Skin of body (tissue), 2 donors: ENCODE results near the gene TUBB8. TPM values are rescaled to one million over a fixed set of nuclear protein-coding genes. Genes with fewer than 3 reads are reported as not detected.
"Not testable (repeated sequence)": the region's sequence is repeated elsewhere in the genome, so short reads cannot be mapped to it uniquely, and the experiment has no call there.

Experiments
- DNase-seq: peaks from one replicate; lab custom pipeline; 2025; lab: John Stamatoyannopoulos, UW
- total RNA-seq: library from RNA; depleted of rRNA; stranded (reverse); fragments of >200 nt; gene quantifications from one replicate; pipeline ENCODE4 v1.2.3, GENCODE V29; 2014

The TUBB8 gene
- total RNA-seq, 1 donor from 2014 or later: not detected

DNA sequence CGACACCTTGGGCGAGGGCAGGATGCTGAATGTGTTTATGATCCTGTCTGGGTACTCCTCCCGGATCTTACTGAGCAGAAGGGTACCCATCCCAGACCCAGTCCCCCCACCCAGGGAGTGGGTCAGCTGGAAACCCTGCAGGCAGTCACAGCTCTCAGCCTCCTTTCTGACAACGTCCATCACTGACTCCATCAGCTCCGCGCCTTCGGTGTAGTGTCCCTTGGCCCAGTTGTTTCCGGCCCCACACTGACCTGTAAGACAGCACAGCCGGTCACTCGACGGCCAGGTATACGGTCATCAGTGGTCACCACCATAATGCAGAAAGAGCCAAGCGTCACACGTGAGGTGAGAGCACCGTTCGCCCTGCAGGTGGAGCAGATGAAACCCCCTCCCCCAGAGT is 1.2 kb downstream of the TUBB8 start:
- not testable (repeated sequence) for DNase-seq

DNA sequence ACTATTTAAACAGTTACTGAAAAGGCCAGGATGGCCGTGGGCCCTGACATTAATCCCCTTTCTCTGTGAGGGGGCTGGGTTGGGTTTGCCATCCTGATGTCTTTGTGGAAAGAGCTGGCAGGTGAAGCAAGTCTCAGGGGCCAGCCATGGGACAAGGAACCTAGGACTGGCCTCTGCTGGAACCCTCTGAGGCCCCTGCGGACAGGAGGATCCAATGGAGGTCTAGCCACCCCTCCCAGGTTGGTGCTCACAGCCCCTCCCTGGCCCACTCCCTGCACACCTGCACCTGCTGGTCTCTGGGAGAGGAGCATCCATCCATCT is 35.8 kb downstream of the TUBB8 start:
- not testable (repeated sequence) for DNase-seq

DNA sequence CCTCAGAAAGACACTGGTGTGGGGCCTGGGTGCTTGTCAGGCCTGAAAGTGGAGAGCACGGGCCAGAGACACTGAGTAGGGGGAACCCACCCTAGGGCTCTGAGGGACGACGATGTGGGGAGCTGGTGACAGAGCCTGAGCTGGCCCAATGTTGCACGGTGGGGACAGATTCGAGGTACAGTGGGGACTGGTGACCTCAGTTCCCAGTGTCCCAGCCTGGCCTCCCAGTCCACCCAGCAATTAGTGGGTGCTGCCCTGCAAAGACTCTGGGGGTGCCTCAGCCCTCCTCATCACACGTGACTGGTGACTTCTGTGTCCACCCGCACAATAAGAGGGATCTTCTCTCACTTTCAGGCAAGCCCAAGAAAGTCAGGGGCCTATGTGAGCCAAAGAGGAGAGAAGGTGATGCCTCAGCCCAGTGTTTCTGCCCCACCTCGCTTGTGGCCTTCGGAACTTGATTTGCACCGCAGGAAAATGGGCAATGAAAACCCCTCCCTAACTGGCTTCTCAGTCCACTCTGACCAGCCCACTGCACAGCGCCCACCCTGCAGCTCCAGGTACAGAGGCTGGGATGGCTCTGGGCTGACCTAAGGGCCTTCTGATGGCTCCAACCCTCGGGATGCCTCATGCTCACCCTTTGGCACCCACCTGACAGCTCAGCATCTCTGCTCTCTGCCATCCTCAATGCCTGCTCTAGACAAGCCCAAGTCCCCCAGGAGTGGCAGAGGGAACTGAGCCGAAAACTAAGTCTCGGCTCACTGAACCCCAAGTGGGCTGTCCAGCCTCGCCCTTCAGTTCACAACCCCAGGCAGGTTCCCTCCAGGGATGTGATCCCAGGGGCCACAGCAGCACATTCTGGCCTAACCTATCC is 36.4 kb downstream of the TUBB8 start:
- DNase-seq: not testable (repeated sequence)

DNA sequence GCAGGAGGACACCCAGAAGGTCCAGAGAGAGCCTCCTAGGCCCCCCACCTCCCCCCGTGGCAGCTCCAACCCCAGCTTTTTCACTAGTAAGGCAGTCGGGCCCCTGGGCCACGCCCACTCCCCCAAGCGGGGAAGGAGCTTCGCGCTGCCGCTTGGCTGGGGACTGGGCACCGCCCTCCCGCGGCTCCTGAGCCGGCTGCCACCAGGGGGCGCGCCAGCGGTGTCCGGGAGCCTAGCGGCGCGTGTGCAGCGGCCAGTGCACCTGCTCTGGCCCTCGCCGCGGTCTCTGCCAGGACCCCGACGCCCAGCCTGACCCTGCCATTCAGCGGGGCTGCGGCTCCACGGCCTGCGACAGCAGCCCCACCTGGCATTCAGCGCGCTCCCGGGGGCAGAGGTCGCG is 37.8 kb downstream of the TUBB8 start:
- not testable (repeated sequence) for DNase-seq

DNA sequence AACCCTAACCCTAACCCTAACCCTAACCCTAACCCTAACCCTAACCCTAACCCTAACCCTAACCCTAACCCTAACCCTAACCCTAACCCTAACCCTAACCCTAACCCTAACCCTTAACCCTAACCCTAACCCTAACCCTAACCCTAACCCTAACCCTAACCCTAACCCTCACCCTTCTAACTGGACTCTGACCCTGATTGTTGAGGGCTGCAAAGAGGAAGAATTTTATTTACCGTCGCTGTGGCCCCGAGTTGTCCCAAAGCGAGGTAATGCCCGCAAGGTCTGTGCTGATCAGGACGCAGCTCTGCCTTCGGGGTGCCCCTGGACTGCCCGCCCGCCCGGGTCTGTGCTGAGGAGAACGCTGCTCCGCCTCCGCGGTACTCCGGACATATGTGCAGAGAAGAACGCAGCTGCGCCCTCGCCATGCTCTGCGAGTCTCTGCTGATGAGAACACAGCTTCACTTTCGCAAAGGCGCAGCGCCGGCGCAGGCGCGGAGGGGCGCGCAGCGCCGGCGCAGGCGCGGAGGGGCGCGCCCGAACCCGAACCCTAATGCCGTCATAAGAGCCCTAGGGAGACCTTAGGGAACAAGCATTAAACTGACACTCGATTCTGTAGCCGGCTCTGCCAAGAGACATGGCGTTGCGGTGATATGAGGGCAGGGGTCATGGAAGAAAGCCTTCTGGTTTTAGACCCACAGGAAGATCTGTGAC is 38.7 kb downstream of the TUBB8 start:
- DNase-seq: not testable (repeated sequence)

Other genes starting within 250 kb of the TUBB8 start
- 52.1 TPM for gene ZMYND11, start 86.2 kb upstream of the TUBB8 start, total RNA-seq